ENCODE measurements around the gene HS6ST2.

- TF ChIP-seq, protein P1, sequence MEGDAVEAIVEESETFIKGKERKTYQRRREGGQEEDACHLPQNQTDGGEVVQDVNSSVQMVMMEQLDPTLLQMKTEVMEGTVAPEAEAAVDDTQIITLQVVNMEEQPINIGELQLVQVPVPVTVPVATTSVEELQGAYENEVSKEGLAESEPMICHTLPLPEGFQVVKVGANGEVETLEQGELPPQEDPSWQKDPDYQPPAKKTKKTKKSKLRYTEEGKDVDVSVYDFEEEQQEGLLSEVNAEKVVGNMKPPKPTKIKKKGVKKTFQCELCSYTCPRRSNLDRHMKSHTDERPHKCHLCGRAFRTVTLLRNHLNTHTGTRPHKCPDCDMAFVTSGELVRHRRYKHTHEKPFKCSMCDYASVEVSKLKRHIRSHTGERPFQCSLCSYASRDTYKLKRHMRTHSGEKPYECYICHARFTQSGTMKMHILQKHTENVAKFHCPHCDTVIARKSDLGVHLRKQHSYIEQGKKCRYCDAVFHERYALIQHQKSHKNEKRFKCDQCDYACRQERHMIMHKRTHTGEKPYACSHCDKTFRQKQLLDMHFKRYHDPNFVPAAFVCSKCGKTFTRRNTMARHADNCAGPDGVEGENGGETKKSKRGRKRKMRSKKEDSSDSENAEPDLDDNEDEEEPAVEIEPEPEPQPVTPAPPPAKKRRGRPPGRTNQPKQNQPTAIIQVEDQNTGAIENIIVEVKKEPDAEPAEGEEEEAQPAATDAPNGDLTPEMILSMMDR (IDR thresholded peaks at IDR 0.05; ENCODE audit: low read length): no peak
- no peak for TF ChIP-seq EZH2phosphoT487 (IDR thresholded peaks at IDR 0.05; ENCODE audit: low read length)
Observed at GRCh38 chrX:132853040-132853439, 105.4 kb downstream of the HS6ST2 start.

All from MM.1S (cell line).